HG03565 (cell line): ENCODE measurements around the gene PITPNM3.

Source experiments
- ATAC-seq: cut with Tn5 transposase; IDR thresholded peaks from one replicate; pipeline ENCODE4 v1.9.1; 2021; ENCODE audit warnings: mild to moderate bottlenecking, moderate library complexity; ENCODE audit not compliant: unreplicated experiment

PITPNM3 gene

DNA sequence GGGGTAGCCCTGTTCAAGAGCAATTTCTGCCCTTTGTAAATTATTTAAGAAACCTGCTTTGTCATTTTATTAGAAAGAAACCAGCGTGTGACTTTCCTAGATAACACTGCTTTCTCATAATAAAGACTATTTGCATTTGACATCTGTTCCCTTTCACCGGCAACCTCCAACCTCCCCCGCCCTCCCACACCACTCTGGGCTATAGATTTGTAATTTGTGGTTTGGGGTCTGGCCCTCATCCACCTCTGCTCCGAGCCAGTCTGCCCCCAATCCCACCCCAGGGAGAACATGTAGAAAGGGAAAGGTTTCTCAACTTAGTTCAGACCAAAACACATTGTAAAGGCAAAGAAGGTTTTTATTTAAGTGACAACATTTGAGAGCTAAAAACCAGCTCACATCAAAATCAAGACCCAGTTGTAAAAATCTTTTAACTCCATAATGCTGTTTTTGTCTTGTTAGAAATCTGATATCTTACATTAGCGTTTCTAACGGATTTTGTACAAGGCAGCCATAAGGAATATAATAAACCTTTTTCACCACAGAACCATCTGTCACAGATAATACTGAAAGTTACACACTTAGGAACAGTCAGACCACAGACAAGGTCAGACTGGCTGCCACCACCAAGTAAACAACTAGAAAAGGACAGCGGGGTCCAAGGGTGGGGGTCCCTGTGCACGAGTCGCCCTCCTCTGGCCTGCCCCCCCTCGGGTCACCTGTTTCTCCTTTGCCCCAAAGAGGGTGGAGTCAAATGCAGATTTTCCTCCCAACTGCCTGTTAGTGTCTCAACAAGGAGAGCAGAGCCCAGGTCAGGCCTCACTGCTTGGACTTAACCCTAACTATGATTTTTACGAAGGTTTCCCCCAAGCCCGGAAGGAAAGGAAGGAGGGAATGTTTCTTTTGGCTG, 105.2 kb downstream of the PITPNM3 start:
- no peak for ATAC-seq

DNA sequence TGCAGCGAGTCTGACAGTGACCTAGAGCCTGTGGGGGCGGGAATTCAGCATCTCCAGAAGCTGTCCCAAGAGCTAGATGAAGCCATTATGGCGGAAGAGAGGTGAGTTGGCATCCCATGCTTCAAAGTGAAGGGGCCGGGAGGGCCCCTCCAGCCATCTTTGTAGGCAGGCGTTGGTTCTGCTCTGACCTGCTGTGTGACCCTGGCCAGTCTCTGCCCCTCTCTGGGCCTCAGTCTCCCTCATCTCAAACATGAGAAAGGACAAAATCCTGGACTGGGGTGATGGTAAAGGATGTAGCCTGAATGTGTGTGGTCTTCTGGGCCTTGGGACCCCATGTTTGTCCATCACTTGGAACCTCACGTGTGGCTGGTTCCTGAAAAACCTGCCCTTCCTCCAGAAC, 107.0 kb downstream of the PITPNM3 start:
- ATAC-seq = no peak

DNA sequence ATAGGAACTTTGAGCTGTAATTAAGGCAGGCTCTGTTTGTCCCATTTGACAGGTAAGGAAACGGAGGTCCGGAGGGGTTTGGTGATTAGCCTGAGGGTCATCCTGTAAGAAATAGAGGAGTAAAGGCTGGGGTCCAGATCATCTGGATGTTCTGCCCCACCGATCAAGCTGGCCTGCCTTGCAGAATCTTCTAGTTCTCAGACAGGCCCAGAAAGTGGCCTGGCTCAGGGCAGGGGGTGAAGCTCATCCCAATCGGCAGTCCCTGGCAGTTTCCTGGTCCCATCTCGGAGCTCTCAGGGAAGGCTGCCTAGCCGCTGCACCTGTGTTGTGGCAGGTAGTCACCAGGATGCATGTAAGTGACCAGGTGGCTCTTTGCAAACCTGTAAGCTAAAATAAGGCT, 107.9 kb downstream of the PITPNM3 start:
- ATAC-seq = no peak

DNA sequence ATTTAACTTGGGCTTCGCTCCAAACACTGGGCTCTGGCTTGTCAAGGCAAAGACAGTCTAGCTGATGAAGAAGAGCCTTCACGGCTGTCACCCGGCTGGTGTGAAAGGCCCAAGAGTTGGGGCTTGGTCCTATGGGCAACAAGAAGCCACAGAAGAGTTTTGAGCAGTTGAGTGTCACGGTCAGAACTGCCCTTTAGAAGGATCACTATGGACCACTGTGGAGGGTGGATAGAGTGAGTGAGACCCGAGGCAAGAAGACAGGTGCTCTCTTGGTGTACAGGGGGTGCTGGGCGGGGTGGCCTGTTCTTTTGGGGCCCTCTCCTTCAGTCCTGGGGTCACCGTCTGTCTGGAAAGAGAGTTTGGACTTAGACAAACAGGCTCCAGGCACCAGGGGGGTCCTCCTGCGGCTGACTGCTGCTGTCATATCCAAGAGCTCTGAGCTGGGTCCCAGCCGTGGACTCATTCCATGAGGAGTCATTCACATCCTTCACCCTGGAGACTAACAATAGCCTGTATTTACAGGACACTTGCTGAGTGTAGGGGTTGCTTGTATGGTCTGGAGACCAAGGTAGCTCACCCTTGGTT, 109.7 kb downstream of the PITPNM3 start:
- ATAC-seq = no peak

DNA sequence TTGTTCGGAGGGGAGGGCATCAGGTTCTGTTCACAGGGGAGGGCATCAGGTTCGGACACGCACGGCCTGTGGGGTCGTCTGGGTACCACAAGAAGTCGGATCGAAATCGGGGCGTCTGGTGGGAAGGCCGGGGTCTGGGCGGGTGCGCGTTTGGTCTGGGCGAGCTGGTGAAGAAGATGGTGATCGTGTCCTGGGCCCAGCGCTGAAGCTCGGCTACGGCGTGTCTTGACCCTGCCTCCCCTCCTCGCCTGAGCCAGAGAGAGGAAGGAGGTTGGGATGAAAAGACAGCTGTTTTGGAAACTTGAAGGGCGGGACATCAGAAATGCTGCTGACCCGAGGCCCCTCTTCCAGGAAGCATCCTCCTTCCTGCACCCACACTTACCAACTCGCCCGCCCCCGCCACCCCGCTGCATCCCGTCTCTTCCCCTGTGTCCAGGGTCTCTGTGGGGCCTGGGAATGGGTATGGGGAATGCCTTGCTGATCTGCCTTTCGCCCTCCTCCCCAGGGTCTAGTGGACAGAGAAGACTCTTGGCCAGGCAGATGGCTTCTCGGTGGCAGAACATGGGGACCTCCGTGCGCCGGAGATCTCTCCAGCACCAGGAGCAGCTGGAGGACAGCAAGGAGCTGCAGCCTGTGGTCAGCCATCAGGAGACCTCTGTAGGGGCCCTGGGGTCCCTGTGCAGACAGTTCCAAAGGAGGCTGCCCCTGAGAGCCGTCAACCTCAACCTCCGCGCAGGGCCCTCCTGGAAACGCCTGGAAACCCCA, 111.6 kb downstream of the PITPNM3 start:
- ATAC-seq = no peak

DNA sequence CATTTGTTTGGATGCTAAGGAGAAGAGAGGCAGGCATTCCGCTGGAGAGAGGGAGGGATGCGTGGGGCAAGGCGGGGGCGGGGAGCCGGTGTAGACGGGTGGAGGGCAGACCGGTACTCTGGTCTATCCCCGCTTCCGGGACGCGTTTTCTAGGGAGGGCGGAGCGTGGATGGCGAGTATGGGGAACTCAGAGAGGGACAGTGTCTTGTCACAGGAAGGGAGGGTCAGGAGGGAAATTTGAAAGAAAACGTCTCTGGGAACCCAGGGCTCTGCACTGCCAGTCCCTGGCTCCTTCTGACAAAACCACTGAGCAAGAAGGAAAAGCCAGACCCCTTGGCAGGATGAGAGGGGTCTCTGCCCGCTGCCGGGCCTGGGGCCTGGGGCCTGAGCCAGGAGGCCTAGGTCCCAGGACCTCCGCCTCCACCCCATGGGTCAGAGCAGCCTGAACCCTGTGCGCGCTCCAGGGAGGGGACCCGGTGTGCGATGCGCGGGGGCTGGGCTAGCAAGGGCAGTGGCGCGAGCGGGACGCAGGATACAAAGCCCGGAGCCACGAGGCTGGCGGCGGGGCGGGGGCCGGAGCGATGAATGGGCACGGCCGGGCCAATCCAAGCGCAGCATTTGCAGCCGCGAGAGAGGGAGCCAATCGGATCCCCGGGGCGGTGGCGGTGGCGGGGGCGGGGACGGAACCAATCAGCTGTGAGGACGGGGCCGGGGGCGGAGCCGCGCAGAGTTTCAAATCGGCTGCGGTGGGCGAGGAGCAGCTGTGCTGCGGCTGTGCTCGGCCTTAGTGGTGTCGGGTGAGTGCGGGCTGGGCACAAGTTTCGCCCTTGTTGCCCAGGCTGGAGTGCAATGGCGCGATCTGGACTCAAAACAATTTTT, 112.4 kb downstream of the PITPNM3 start, which contains the start of gene PIMREG:
Gene PIMREG (plus strand): TSS at position 764 of the 879 bp plus-strand sequence. CDS start 656 bp downstream, outside the sequence.
- ATAC-seq = peak; percentile 64

DNA sequence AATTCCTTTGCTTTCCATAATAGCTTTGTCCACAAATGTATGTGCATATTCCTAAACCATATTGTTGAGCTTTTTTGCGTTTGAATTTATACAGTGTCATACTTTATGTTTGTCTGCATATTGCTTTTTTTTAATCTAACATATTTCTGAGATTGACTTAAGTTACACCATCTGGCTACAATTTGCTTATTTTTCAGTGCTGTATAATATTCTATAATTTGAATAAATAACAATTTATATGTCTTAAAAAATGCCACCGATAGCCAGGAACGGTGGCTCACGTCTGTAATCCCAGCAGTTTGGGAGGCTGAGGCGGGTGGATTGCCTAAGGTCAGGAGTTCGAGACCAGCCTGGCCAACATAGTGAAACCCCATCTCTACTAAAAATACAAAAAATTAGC, 113.6 kb downstream of the PITPNM3 start:
- no peak for ATAC-seq

DNA sequence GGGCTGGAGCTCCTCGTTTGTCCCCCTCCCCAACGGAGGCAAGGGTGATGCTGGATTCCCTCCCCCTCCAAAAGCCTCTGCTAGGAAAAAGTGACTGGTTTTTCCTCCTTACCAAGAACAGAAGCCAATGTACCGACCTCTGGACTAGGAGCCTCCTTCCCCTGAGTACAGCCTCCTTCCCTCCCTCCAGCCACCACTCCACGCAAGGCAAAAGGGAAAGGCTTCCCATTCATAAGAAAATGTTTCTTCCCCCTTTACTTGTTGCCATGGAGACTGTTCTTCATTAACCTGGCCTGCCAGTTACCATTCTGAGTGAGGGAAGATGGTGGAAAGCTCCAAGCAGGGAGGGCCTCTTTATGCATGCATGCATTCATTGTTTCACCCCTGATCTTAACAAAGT, 116.4 kb downstream of the PITPNM3 start:
- no peak for ATAC-seq

DNA sequence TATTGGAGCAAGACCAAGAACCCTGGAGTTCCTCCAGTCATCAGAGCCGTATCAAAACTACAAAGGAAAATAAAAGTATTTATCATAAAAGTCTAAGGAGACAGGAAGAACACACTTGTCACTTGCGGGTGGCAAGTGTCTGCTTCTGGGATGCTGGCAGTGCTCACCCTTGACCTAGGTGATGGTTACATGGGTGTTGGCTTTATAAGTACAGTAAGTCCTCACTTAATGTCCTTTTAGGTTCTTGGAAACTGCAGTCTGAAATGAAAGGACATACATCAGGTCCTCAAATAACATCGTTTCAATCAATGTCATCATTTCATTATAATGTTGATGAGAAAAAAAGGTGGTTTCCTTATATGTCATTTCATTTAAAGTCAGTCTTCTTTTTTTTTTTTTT, 118.4 kb downstream of the PITPNM3 start:
- ATAC-seq = no peak

DNA sequence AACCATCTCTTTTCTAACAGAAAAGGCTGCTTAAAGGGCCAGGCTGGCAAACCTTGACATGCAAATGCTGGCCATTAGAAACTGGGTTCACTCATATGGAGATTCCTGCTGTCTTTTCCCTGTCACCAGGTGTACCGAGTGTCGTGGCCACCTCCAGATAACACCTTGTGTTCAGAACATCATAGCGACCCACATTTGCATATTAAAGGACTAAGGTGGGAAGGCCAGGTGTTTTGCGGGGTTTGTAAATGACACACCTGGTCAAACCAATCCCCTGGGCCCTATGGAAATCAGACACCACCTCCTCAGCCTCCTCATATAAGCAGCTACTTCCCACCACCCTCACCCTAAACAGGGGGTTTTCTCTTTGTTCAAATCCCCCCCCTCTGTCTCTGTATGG, 118.9 kb downstream of the PITPNM3 start:
- no peak for ATAC-seq

DNA sequence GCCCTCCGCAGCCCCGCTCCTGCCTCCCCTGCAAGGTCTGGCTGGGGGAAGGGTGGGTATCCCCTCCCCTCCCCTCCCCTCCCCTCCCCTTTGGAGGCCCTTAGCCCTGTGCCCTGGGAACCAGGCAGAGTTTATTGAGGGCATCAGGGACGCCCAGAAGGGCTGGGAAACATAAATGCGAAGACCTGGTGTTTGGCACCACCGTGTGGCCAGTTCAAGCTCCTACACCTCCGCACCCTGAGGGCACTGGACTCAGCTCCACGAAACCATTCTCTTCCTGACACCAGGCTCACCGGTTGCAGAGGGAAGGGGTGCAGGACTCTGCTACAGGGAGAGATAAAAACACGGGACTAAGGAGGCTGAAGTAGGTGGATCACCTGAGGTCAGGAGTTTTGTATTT, 120.4 kb downstream of the PITPNM3 start:
- ATAC-seq = no peak

DNA sequence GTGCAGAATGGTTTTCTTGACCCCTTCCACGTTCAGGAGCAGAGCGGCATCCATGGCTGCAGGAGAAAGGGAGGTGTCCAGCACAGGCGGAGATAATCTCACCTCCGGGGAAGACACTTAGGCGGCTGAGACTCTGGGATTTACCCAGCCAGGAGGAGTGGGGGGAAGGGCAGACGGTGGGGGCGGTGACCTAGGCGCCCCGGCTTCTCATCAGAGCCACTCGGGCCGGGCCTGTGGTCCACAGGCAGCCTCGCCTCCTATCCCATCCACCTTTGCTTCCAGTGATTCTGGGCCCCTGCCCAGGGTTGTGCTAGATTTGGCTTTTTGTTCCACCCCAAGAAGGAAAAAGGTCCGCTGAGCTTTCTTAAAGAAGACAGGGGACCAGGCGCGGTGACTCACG, 121.3 kb downstream of the PITPNM3 start, which contains the start of gene AIPL1:
Gene AIPL1 (minus strand): TSS at position 71 of the 400 bp plus-strand sequence. CDS start 17 bp downstream, at position 54.
- no peak for ATAC-seq

DNA sequence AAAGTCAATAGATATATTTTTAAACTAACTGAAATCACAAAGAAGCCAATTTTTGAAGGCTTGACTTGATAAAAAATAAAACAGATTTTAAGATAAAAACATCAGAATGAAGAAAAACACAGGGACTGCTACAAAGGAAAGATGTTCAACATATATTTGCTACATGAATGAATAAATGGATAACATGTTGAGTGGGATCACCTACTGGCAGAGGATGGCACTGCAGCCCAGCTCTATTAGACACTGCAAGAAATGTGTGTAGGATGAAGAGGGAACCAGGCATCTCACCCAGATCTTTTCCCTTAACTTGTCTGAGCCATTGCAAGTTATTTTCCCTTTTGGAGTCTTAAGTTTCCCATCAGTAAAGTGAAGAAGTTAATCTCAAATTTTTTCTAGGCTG, 125.6 kb downstream of the PITPNM3 start:
- no peak for ATAC-seq

DNA sequence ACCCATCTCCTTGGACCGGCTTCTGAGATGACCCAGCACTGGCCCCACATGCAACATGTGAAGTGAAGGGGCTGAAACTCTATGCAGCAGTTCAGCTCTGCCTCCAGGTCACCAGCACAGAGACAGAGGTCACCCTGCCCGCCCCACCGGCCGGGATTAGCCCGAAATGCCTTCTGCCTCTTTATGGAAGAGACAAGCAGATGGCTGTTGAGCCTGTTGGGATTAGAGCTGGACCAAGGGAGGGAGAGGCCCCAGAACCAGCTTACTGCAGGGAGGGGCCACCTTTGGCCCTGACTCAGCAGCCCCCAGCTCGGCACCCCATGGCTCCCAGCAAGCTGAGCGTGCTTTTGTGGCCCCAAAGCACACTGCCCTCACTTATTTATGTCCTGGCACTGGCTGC, 127.1 kb downstream of the PITPNM3 start:
- no peak for ATAC-seq

DNA sequence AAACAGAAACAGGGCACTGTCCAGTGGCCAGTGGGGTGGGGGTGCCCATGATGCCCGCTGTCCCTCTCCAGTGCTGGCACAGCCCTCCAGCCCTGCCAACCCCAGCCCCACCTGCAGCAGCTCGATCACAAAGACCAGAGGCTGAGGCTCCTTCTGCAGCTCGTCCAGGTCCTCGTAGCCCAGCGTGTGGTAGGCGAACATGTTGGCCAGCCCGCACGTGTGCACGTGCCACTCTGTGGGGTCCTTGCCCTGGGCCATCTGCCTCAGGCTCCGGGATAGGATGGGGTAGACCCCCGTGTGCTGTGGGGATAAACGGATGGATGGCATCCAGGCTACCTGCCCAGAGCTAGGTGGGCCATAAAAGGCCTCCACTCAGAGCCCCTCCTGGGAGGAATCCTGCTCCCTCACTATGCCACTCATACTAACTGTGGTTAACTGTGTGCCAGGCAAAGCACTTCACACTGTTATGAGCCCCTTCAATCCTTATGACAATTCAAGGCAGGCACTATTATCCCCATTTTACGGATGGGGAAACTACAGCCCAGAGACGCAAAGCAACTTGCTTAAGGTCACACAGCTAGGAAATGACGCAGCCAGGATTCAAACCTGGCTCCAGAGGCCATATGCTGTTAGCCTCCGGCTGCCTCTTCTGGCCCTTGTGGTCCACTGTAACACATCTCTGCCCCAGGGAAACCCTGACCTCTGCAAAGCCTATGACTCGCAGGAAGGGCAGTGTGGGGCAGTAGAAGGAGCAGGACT, 128.0 kb downstream of the PITPNM3 start:
- ATAC-seq = no peak

DNA sequence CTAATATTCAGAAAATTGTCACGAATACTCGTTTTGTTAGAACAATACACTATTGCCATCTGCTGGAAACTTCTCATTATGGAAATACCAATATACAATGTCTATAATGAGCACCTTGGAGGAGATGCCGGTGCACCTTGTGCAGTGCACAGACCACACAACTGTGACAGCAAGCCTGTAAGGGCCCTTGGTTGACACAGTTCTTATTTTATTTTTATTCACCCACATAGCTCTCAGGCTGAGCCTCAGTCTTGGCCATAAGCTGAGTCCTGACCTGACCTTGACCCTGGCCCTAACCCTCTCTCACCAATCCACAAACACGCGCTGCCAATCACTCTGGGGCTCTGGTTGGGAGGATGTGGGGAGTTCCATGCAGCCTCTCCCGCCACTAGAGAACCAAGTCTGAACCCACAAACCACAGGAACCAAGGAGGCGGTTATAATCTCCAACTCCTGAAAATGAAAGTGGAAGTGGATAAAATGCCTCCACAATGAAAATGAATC, 129.0 kb downstream of the PITPNM3 start:
- ATAC-seq = no peak

DNA sequence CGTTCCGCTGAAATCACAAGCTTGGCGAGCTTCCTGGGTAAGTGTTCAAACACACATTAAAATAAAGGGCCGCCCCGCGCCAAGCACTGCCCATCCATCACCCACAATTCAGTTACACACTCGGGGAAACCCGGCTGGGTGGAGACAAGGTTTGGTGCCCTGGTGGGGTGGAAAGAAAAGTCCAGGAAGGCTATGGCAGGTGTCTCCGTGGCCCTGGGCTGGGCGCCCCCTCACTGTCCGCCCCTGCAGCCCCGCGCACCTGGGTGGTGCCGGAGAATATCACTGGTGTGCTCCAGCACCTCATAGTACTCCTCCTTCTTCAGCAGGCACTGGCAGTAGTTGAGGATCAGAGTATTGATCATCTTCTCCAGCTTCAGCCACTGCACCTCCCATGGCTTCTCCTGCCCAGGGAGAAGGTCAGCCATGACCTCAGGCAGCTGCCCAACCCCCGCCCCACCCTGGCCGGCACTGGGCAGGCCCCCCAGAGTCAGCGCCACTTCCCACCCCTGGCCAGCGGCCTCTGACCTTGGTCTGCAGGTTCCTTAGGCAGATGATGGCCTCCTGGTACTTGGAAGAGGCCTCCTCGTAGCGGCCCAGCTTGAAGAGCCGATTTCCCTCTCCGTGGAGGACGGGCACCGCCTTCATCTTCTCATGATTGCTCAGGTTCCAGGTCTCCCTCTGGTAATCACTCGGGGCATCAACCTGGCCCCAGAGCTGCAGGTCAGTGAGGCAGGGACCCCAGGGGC, 129.8 kb downstream of the PITPNM3 start:
- no peak for ATAC-seq

DNA sequence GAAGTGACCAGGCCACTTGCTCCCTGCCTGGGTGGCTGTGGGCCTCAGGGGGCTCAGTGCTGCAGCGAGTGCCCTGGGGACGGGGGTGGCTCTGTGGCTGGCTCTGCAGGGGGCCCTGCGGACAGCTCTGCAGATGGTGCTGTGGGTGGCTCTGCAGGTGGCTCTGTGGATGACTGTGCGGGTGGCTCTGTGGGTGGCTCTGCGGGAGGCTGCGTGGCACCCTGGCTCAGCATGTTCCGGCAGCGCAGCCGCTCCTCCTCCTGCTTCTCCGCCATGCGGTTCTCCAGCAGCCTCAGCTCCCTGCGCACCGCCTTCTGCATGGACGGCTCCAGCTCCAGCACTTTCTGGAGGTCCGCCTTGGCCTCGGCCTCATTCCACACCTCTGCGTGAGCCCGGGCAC, 130.9 kb downstream of the PITPNM3 start:
- no peak for ATAC-seq

DNA sequence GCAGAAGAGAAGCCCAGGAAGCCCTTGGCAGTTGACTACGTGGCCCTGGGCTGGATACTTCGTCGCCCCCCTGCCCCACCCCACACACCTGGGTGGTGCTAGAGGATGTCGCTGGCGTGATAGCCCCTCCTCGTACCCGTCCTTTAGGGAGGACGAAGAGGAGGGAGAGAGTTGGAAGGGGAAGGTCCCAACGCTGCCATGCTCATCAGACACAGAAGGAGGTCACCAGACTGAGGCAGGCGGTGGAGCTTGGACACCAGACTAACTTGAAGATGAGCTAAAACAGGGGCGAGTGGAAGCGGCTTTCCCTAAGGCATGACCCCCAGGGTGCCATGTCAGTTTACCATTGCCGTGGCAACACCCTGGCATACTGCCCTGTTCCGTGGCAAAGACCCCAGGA, 132.4 kb downstream of the PITPNM3 start:
- no peak for ATAC-seq
